Activated T-cell treated with anti-CD3 and anti-CD28 coated beads, Interleukin-2, amount 50 U/mL, for 4 hours (primary cell): ENCODE data around the gene CLIC3. TPM values are rescaled to one million over a fixed set of nuclear protein-coding genes. Genes with fewer than 3 reads are reported as not detected.

Experiments
- ATAC-seq, 2 donors: fragments of 200-7000 bp; cut with Tn5 transposase; one replicate each; pipeline ENCODE4 v1.10.0; 2021
- DNase-seq: peaks from one replicate; pipeline ENCODE4 v3.0.0-alpha.2; 2020
- H3K27me3 Mint-ChIP-seq: one replicate; pipeline ENCODE4 v1.8.0; 2021; ENCODE audit warnings: low read depth, mixed read lengths
- H3K36me3 Mint-ChIP-seq: one replicate; pipeline ENCODE4 v1.8.0; 2022; ENCODE audit warnings: mixed read lengths; ENCODE audit not compliant: insufficient read depth
- H3K4me1 Mint-ChIP-seq: one replicate; pipeline ENCODE4 v1.8.0; 2021; ENCODE audit warnings: low read depth, mixed read lengths
- H3K4me3 Mint-ChIP-seq: one replicate; pipeline ENCODE4 v1.8.0; 2021; ENCODE audit warnings: mild to moderate bottlenecking, moderate library complexity, mixed read lengths
- H3K9me3 Mint-ChIP-seq: one replicate; pipeline ENCODE4 v1.8.0; 2021; ENCODE audit warnings: mixed read lengths
- total RNA-seq, 3 donors: library from RNA; stranded (reverse); gene quantifications; one replicate each; pipeline ENCODE4 v1.2.1, GENCODE V29; 2021

Gene CLIC3
- total RNA-seq, 3 donors from 2014 or later = 0.18 to 0.54 TPM; not detected in 1

DNA sequence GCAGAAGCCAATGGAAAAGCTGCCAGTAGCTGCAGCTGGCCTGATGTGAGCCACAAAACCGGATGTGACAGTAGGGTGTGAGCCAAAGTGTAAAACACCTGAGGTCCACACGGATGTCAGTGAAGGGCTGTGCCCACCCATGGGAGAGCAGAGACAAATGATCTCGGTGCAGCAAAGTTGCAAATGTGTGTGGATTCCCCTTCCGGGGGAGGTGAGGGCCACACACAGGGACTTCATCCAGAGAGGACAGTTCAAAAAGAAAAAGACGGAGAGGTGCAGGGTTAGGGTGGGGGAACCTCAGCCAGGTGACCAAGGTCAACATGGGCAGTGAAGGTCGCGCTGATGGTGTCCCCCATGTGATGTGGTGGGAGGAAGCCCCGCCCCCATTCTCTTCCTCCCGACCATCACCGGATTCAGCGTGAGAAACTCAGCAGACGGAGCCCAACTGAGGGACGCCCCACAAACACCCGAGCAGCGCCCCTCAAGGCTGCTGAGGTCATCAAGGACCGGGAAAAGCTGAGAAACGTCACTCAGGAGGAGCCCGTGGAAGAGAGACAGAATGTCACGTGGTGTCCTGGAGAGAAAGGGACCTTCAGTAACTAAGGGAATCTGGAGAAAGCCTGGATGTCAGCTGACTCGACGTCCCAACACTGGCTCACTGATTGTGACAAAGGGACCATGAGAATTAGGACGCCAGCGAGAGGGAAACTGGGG lies 30.4 kb downstream of the CLIC3 start:
- no peaks in the 10 kb centered on the region for H3K36me3 Mint-ChIP-seq
- H3K4me1 Mint-ChIP-seq = peaks cover 28% of the 10 kb centered on the region
- H3K9me3 Mint-ChIP-seq = no peaks in the 10 kb centered on the region
- no peaks in the 10 kb centered on the region for H3K27me3 Mint-ChIP-seq
- DNase-seq (no peak), ATAC-seq (peak; percentile 35 to 41)
- peak overlapping the region; percentile 56 for H3K4me3 Mint-ChIP-seq

DNA sequence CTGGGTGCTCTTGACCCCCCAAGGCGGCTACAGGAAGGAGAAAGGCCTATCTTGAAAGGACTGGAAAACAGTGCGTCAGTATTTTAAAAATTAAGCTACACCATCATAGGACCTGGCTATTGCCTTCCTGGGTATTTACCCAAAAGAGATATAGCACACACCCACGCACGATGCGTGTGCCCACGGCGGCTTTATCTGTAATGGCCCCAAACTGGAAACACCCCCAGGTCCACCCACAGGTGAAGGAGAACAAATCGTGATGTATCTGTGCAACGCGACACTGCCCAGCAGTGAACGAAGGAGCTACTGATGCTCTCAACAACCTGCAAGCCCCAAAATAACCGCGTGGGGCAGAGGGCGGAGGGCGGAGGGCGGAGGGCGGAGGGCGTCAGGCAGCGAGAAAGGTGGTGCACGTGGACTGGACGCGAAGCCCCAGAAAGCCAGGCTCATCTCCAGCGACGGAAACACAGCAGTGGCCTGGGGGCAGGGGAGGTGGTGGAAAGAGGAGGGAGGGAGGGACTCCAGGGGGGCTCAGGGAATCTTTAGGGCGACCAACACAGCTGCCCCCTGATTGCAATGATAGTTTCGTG lies 31.4 kb downstream of the CLIC3 start:
- no peak for DNase-seq
- no peaks in the 10 kb centered on the region for H3K27me3 Mint-ChIP-seq
- H3K36me3 Mint-ChIP-seq = no peaks in the 10 kb centered on the region
- H3K4me3 Mint-ChIP-seq = no peak overlapping the region
- no peak for ATAC-seq
- H3K9me3 Mint-ChIP-seq = no peaks in the 10 kb centered on the region
- H3K4me1 Mint-ChIP-seq = peaks cover 36% of the 10 kb centered on the region

DNA sequence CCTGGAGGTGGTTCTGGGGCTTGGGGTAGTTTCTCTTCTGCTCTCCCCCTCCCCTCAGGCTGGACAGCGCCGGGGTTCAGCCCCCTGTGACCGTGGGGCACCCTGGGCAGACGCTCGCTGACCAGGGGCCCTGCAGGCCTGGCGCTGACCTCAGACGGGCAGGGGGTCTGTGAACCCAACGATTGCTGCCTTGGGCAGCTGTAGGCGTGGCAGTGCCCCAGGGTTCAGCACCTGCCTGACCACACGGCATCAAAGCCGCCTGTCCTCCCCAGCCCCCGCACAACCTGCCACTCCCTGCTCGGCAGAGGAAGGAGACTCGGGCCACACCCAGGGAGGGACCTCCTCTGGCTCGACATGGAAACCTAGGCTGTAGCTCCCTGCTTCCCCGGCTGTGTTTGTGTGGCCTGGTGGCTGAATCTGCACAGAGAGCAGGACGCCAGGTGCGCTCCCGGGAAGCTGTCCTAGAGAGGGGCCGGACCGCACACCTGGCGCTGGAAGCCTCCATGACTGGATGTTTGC lies 32.1 kb downstream of the CLIC3 start:
- Mint-ChIP-seq H3K4me1 (peaks cover 38% of the 10 kb centered on the region), H3K9me3 (no peaks in the 10 kb centered on the region), H3K36me3 (no peaks in the 10 kb centered on the region), H3K4me3 (no peak overlapping the region), H3K27me3 (no peaks in the 10 kb centered on the region)
- DNase-seq (no peak), ATAC-seq (no peak)

- DNase-seq (no peak), ATAC-seq (no peak)
- H3K27me3 Mint-ChIP-seq = no peaks in the 10 kb centered on the region
- H3K36me3 Mint-ChIP-seq = no peaks in the 10 kb centered on the region
- no peak overlapping the region for H3K4me3 Mint-ChIP-seq
- peaks cover 41% of the 10 kb centered on the region for H3K4me1 Mint-ChIP-seq
- no peaks in the 10 kb centered on the region for H3K9me3 Mint-ChIP-seq
Observed at GRCh38 chr9:136963751-136964150, 32.6 kb downstream of the CLIC3 start.

- no peaks in the 10 kb centered on the region for H3K9me3 Mint-ChIP-seq
Observed at GRCh38 chr9:136963341-136963740, 33.0 kb downstream of the CLIC3 start.

GRCh38 chr9:136962701-136963248 lies 33.6 kb downstream of the CLIC3 start:
- Mint-ChIP-seq H3K4me1 (peaks cover 42% of the 10 kb centered on the region), H3K4me3 (no peak overlapping the region), H3K27me3 (no peaks in the 10 kb centered on the region), H3K9me3 (no peaks in the 10 kb centered on the region), H3K36me3 (no peaks in the 10 kb centered on the region)
- DNase-seq (no peak), ATAC-seq (peak in 1 of 2 donors; percentile 6)

More at GRCh38 chr9:136963341-136963740, 33.0 kb downstream of the CLIC3 start:
- Mint-ChIP-seq H3K27me3 (no peaks in the 10 kb centered on the region), H3K4me3 (no peak overlapping the region), H3K4me1 (peaks cover 41% of the 10 kb centered on the region), H3K36me3 (no peaks in the 10 kb centered on the region)
- DNase-seq = no peak
- ATAC-seq = no peak

- no peaks in the 10 kb centered on the region for H3K27me3 Mint-ChIP-seq
- DNase-seq = no peak
- H3K4me1 Mint-ChIP-seq = peaks cover 42% of the 10 kb centered on the region
- H3K36me3 Mint-ChIP-seq = no peaks in the 10 kb centered on the region
- no peaks in the 10 kb centered on the region for H3K9me3 Mint-ChIP-seq
- no peak overlapping the region for H3K4me3 Mint-ChIP-seq
- ATAC-seq = no peak
Observed at GRCh38 chr9:136962163-136962562, 34.2 kb downstream of the CLIC3 start.

DNA sequence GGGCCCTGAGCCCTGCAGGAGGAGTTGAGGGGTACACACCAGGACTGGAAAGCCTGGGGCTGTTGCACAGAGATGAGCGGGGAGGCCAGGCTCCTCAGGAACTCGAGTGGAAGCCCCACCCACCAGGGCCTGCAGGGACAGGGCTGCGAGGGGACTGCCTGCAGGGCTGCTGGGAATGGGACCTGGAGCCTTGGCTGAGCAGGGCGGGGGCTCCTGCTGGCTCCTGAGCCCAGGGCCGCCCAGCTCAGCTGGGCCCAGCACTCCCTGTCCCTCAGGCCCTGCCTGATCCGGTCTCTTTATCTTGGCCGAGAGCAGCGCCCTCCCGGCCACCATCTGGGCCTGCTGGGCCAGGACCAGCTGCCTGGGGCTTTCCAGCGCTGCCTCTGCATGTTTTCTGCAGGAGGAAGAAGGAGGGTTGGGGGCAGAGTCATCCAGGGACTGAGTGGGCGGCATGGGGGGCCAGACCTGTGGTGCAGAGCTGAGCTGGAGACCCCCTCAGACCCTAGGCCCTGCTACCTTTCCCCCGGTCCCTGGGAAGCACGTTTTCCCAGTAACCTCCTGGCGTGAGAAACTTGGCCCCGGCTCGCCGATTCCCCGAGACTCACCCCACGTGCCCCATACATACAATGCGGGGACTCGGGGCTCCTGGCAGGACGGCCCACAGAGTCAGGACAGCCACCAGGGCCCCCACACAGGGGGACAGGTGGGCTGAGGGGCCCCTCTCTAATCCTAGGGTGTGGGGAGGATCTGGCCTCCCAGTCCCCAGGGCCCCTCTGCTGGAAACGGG lies 34.9 kb downstream of the CLIC3 start:
- peaks cover 44% of the 10 kb centered on the region for H3K4me1 Mint-ChIP-seq

GRCh38 chr9:136960938-136961275 lies 35.5 kb downstream of the CLIC3 start:
- no peak for ATAC-seq
- no peak for DNase-seq
- H3K9me3 Mint-ChIP-seq = no peaks in the 10 kb centered on the region
- H3K4me1 Mint-ChIP-seq = peaks cover 40% of the 10 kb centered on the region
- H3K27me3 Mint-ChIP-seq = no peaks in the 10 kb centered on the region
- no peaks in the 10 kb centered on the region for H3K36me3 Mint-ChIP-seq
- no peak overlapping the region for H3K4me3 Mint-ChIP-seq

More for the DNA sequence above, 34.9 kb downstream of the CLIC3 start:
- ATAC-seq = no peak
- Mint-ChIP-seq H3K27me3 (no peaks in the 10 kb centered on the region), H3K9me3 (no peaks in the 10 kb centered on the region), H3K36me3 (no peaks in the 10 kb centered on the region), H3K4me3 (no peak overlapping the region)
- DNase-seq = no peak

GRCh38 chr9:136960212-136960937 lies 36.0 kb downstream of the CLIC3 start:
- peak in 1 of 2 donors; percentile 9 for ATAC-seq
- DNase-seq = no peak
- Mint-ChIP-seq H3K36me3 (no peaks in the 10 kb centered on the region), H3K27me3 (no peaks in the 10 kb centered on the region), H3K9me3 (no peaks in the 10 kb centered on the region), H3K4me1 (peaks cover 36% of the 10 kb centered on the region), H3K4me3 (no peak overlapping the region)

- ATAC-seq (no peak), DNase-seq (no peak)
- Mint-ChIP-seq H3K27me3 (no peaks in the 10 kb centered on the region), H3K4me3 (no peak overlapping the region), H3K9me3 (no peaks in the 10 kb centered on the region), H3K4me1 (peaks cover 29% of the 10 kb centered on the region), H3K36me3 (no peaks in the 10 kb centered on the region)
Observed at GRCh38 chr9:136958898-136959850, 37.2 kb downstream of the CLIC3 start.

DNA sequence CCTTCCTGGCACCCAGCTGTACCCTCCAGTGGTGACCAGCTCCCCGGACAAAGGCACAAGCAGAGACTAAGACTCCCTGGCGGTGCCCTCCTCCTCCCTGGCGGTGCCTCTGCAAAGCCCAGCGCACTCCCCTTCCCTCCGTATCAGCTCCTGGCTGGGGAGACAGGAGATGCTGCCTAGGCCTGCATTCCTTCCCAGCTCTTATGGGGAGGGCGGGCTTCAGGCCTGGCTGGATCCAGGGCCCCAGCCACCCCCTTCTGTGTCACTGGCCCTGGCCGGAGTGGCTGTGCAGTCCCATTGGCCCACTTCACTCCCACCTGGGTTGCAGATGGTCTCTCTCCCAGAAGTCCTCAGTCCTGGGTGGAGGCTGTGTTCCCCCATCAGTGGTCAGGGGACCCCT lies 37.9 kb downstream of the CLIC3 start:
- Mint-ChIP-seq H3K4me3 (no peak overlapping the region), H3K9me3 (no peaks in the 10 kb centered on the region), H3K4me1 (peaks cover 29% of the 10 kb centered on the region), H3K27me3 (no peaks in the 10 kb centered on the region), H3K36me3 (no peaks in the 10 kb centered on the region)
- DNase-seq = no peak
- no peak for ATAC-seq

GRCh38 chr9:136957901-136958300 lies 38.5 kb downstream of the CLIC3 start:
- Mint-ChIP-seq H3K36me3 (no peaks in the 10 kb centered on the region), H3K4me1 (peaks cover 24% of the 10 kb centered on the region), H3K4me3 (no peak overlapping the region), H3K27me3 (no peaks in the 10 kb centered on the region), H3K9me3 (no peaks in the 10 kb centered on the region)
- DNase-seq (no peak), ATAC-seq (no peak)
